Neuronal stem cell (in vitro differentiated cells): ENCODE data around the gene FAM217A.

Experiments
- DNase-seq: peaks from one replicate; pipeline ENCODE4 v3.0.0-alpha.2; 2013; ENCODE audit warnings: low spot score
- H2AFZ ChIP-seq: one replicate; pipeline ENCODE4 v1.6.1; 2013; ENCODE audit warnings: mild to moderate bottlenecking, low read length, inconsistent platforms
- H2AK5ac ChIP-seq: 2 replicates; pipeline ENCODE4 v1.6.1; 2013; ENCODE audit warnings: low read depth, mild to moderate bottlenecking, inconsistent platforms, low read length, moderate library complexity, mixed read lengths
- H2BK120ac ChIP-seq: 2 replicates; pipeline ENCODE4 v1.6.1; 2013; ENCODE audit warnings: low read depth, mild to moderate bottlenecking, inconsistent platforms, low read length, moderate library complexity, mixed read lengths
- H2BK12ac ChIP-seq: one replicate; pipeline ENCODE4 v1.6.1; 2013; ENCODE audit warnings: low read length, inconsistent platforms
- H2BK15ac ChIP-seq: 2 replicates; pipeline ENCODE4 v1.6.1; 2013; ENCODE audit warnings: mild to moderate bottlenecking, low read length, inconsistent platforms, mixed read lengths
- H2BK5ac ChIP-seq: one replicate; pipeline ENCODE4 v1.6.1; 2013; ENCODE audit warnings: inconsistent platforms, mild to moderate bottlenecking, low read length, moderate library complexity
- H3K14ac ChIP-seq: one replicate; pipeline ENCODE4 v1.6.1; 2013; ENCODE audit warnings: low read length, inconsistent platforms
- H3K18ac ChIP-seq: 2 replicates; pipeline ENCODE4 v1.6.1; 2013; ENCODE audit warnings: low read length, inconsistent platforms
- H3K23ac ChIP-seq: 2 replicates; pipeline ENCODE4 v1.6.1; 2013; ENCODE audit warnings: low read depth, mild to moderate bottlenecking, mixed read lengths, low read length, inconsistent platforms; ENCODE audit not compliant: poor library complexity
- H3K27ac ChIP-seq: replicated peaks from 3 replicates; pipeline ENCODE4 v1.5.1; 2013; ENCODE audit warnings: low read length, inconsistent platforms
- H3K27me3 ChIP-seq, 3 experiments: 2 replicates each; pipeline ENCODE4 v1.6.1; 2013; ENCODE audit warnings: low read length in 3 of 3, mild to moderate bottlenecking in 2 of 3, inconsistent platforms in 1 of 3, low read depth in 1 of 3, mixed read lengths in 1 of 3, moderate library complexity in 1 of 3; ENCODE audit not compliant: control insufficient read depth in 3 of 3, insufficient read depth in 3 of 3
- H3K36me3 ChIP-seq, 2 donors: replicated peaks in 1 of 2; 2 replicates each; pipeline ENCODE4 v1.6.1; 2013; ENCODE audit warnings: low read length in 2 of 2; ENCODE audit not compliant: control insufficient read depth in 2 of 2, insufficient read depth in 2 of 2
- H3K4ac ChIP-seq: 2 replicates; pipeline ENCODE4 v1.6.1; 2013; ENCODE audit warnings: inconsistent platforms, mild to moderate bottlenecking, low read length, moderate library complexity
- H3K4me1 ChIP-seq, 2 donors: 1 replicate in 1 of 2; 2 replicates in 1 of 2; pipeline ENCODE4 v1.6.1; 2013; ENCODE audit warnings: low read length in 2 of 2, low read depth in 1 of 2; ENCODE audit not compliant: control insufficient read depth in 2 of 2, insufficient read depth in 1 of 2
- H3K4me2 ChIP-seq: one replicate; pipeline ENCODE4 v1.6.1; 2013; ENCODE audit warnings: mild to moderate bottlenecking, low read length, inconsistent platforms; ENCODE audit not compliant: insufficient read depth, poor library complexity, severe bottlenecking
- H3K4me3 ChIP-seq, 2 donors: 2 replicates each; pipeline ENCODE4 v1.5.1; 2013; ENCODE audit warnings: low read length in 2 of 2, mild to moderate bottlenecking in 2 of 2, inconsistent platforms in 1 of 2, moderate library complexity in 1 of 2
- H3K79me1 ChIP-seq: one replicate; pipeline ENCODE4 v1.6.1; 2013; ENCODE audit warnings: low read depth, mild to moderate bottlenecking, inconsistent platforms, low read length, moderate library complexity
- H3K9ac ChIP-seq: one replicate; pipeline ENCODE4 v1.6.1; 2013; ENCODE audit warnings: mild to moderate bottlenecking, low read depth, low read length, inconsistent platforms; ENCODE audit not compliant: poor library complexity
- H3K9me3 ChIP-seq, 2 donors: replicated peaks in 1 of 2; 2 replicates each; pipeline versions ENCODE3 to v1.6.1; 2013; ENCODE audit warnings: low read length in 2 of 2, mild to moderate bottlenecking in 2 of 2, inconsistent platforms in 1 of 2, low read depth in 1 of 2, mixed read lengths in 1 of 2, moderate library complexity in 1 of 2; ENCODE audit not compliant: control insufficient read depth in 2 of 2, insufficient read depth in 1 of 2
- H4K8ac ChIP-seq: one replicate; pipeline ENCODE4 v1.6.1; 2013; ENCODE audit warnings: low read depth, mild to moderate bottlenecking, inconsistent platforms, low read length, moderate library complexity
- H4K91ac ChIP-seq: one replicate; pipeline ENCODE4 v1.6.1; 2013; ENCODE audit warnings: low read length, low read depth, mild to moderate bottlenecking, inconsistent platforms; ENCODE audit not compliant: poor library complexity
- WGBS, 2 donors: extraction: QIAGEN DNeasy Blood & Tissue Kit; methylation state at CpG; one replicate each; pipeline ENCODE4 v1.1.7; 2013; ENCODE audit warnings: missing lambda C conversion rate in 2 of 2, mixed read lengths in 1 of 2; ENCODE audit not compliant: insufficient read length in 2 of 2, insufficient replicate concordance in 1 of 2; ENCODE audit errors: extremely low coverage in 2 of 2; 5-methylcytosine and 5-hydroxymethylcytosine counted together

FAM217A gene

DNA sequence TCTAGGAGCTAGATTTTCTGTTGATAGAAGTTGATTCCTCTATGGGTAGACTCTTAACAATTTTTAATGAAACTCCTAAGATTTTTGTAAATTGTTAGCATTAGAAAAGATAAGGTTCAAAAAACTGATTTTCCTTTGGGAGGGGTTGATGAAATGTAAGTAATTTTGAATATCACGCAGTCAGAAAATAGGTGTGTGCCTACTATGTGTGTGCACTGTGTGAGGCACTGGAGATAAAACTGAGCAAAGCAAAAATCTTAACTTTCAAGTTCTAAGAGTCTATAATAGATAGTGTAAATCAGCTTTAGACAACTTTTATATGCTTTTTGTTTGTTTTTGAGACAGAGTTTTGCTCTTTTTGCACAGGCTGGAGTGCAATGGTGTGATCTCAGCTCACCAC, 53.3 kb downstream of the FAM217A start:
- Histone ChIP-seq H4K8ac (no peak overlapping the region), H2BK5ac (no peak overlapping the region), H3K79me1 (peaks cover 5% of the 10 kb centered on the region), H3K4me2 (no peak overlapping the region), H3K14ac (no peak overlapping the region), H2BK120ac (no peak overlapping the region), H3K18ac (no peak overlapping the region), H3K9ac (no peak overlapping the region), H3K36me3 (peaks cover 0 to 67% of the 10 kb centered on the region in 2 donors), H4K91ac (no peak overlapping the region), H3K23ac (no peak overlapping the region), H3K27ac (no peak overlapping the region), H3K27me3 (no peaks in the 10 kb centered on the region), H2AK5ac (no peak overlapping the region), H3K4me1 (peaks cover 1 to 7% of the 10 kb centered on the region in 2 donors), H3K4me3 (no peak overlapping the region), H2BK12ac (no peak overlapping the region), H3K4ac (no peak overlapping the region), H2BK15ac (no peak overlapping the region), H3K9me3 (peaks cover 0 to 4% of the 10 kb centered on the region in 2 donors), H2AFZ (no peak overlapping the region)
- WGBS, 2 donors = no CpG with 5 or more reads among the region's 1 CpG
- DNase-seq = no peak

DNA sequence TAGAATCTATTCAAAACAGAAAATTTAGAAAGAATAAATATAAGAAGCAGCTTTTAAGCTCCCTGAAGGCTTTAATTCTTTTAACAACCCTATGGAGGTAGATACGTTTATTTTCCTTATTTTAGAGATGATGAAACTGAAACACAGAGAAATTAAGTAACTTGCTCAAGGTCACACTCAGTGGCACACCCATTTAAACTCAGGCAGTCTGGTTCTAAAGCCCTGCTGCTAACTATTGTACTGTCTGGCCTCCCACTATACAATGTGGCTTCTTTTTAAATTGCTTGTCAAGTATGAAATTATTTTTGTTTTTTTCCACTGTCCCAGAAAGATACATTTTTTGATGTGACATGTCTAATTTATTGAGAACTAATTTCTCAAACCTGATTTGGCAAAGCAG, 55.7 kb downstream of the FAM217A start:
- Histone ChIP-seq H2BK15ac (no peak overlapping the region), H2AK5ac (no peak overlapping the region), H3K27me3 (no peaks in the 10 kb centered on the region), H3K27ac (no peak overlapping the region), H3K14ac (no peak overlapping the region), H2AFZ (no peak overlapping the region), H3K4ac (no peak overlapping the region), H2BK5ac (no peak overlapping the region), H3K9me3 (peaks cover 0 to 2% of the 10 kb centered on the region in 2 donors), H4K8ac (no peak overlapping the region), H2BK120ac (no peak overlapping the region), H4K91ac (no peak overlapping the region), H3K4me2 (no peak overlapping the region), H3K4me1 (peaks cover 1 to 15% of the 10 kb centered on the region in 2 donors), H2BK12ac (no peak overlapping the region), H3K4me3 (peak overlapping the region in 1 of 2 donors; percentile 83), H3K36me3 (peaks cover 0 to 45% of the 10 kb centered on the region in 2 donors), H3K79me1 (peaks cover 2% of the 10 kb centered on the region), H3K18ac (no peak overlapping the region), H3K9ac (no peak overlapping the region), H3K23ac (no peak overlapping the region)
- DNase-seq = no peak
- WGBS, 2 donors = no CpG with 5 or more reads among the region's 1 CpG

DNA sequence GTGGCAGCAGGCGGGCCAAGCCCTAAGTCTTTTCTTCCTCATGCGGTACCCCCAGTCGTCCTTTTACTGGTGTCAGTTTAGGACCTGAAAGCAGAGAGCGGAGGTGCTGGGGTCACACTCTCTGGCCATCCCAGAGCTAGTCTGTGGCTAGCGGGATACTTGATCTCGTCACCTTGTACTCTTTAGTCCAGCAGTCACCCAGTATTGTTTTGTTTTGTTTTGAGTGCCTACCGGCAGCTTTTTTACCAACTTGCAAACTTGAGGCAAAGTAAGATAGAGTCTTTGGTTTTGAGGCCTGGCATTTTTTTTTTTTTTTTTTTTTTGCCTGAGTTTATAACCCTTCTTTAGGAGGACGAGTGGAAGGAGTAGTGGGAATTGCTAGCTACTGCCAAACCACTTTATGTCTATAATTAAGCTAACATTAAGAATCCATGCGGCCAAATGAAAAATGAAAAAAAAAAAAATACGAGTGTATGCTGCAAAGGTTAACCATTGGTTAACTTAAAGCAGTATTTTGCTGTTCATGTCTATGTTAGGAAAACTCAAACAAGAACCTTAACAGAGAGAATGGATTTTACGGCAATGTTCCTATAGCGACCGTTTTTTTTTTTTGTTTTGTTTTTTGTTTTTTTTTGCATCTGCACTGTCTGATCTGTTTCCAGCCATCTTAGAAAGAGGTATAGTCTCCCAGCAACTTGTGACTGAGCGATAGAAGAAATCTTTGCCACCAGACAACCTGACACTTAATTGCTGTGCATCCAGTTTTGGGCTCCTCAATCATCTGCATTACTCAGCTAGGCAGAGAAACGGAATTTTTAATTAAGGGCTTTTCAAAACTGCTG, 56.9 kb downstream of the FAM217A start:
- Histone ChIP-seq H3K14ac (peak overlapping the region; percentile 25), H2BK5ac (peak overlapping the region; percentile 61), H3K18ac (peak overlapping the region; percentile 99), H3K4me2 (peak overlapping the region; percentile 57), H4K8ac (no peak overlapping the region), H3K4ac (no peak overlapping the region), H2AFZ (peak overlapping the region; percentile 85), H3K4me1 (peaks cover 1 to 15% of the 10 kb centered on the region in 2 donors), H2BK12ac (peak overlapping the region; percentile 58), H3K79me1 (peaks cover 4% of the 10 kb centered on the region), H3K23ac (peak overlapping the region; percentile 94), H3K27me3 (no peaks in the 10 kb centered on the region), H2BK15ac (peak overlapping the region; percentile 38), H3K4me3 (peak overlapping the region; percentile 83 to 91), H2BK120ac (no peak overlapping the region), H2AK5ac (peak overlapping the region; percentile 78), H3K36me3 (peaks cover 0 to 34% of the 10 kb centered on the region in 2 donors), H3K9me3 (no peaks in the 10 kb centered on the region), H4K91ac (no peak overlapping the region), H3K27ac (peak overlapping the region; percentile 92), H3K9ac (peak overlapping the region; percentile 92)
- no CpG with 5 or more reads among the region's 15 CpGs for WGBS, 2 donors
- DNase-seq = no peak

DNA sequence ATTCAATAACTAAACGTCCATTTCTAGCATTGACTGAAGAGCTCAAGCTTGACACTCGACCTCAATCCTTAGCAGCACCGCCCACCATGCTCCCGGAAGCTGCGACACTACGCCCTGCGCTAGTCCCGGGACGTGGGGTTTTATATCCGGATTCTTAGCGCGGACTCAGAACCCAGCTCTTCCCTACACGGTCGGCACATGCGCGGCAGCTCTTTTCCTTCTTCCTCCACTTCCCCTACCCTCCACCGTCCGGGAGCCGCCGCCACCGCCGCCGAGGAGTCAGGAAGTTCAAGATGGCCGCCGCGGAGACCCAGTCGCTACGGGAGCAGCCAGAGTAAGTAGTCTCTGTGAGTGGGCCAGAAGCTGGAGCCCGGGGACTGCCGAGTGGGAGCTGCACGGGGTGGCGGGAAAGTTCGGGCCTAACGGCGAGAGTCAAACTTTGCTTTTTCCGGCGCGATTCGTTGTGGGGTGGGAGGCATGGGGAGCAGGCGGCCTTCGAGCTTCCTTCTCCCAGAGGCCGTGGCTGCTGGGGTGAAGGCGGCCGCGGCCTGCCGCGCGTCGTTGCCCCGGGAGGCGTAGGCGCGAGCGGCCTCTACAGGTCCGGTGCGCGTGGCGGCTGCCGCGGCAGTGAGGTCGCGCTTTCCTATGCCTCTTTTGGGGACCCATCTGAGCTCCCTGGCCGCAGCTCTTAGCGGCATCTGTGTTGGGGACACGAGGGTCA, 57.6 kb downstream of the FAM217A start:
- no CpG with 5 or more reads among the region's 65 CpGs for WGBS, 2 donors
- H3K27ac ChIP-seq = peak overlapping the region; percentile 92
- H3K4me3 ChIP-seq = peak overlapping the region; percentile 83 to 91
- peak overlapping the region; percentile 61 for H2BK5ac ChIP-seq
- no peak overlapping the region for H2BK120ac ChIP-seq
- peaks cover 4% of the 10 kb centered on the region for H3K79me1 ChIP-seq
- no peak overlapping the region for H3K4ac ChIP-seq
- H2AFZ ChIP-seq = peak overlapping the region; percentile 85
- peaks cover 1 to 15% of the 10 kb centered on the region in 2 donors for H3K4me1 ChIP-seq
- H2AK5ac ChIP-seq = peak overlapping the region; percentile 78
- peak overlapping the region; percentile 99 for H3K18ac ChIP-seq
- peak overlapping the region; percentile 57 for H3K4me2 ChIP-seq
- H3K9me3 ChIP-seq = no peaks in the 10 kb centered on the region
- peak; percentile 87 for DNase-seq
- peak overlapping the region; percentile 25 for H3K14ac ChIP-seq
- H3K36me3 ChIP-seq = peaks cover 0 to 28% of the 10 kb centered on the region in 2 donors
- H2BK15ac ChIP-seq = peak overlapping the region; percentile 38
- H4K8ac ChIP-seq = no peak overlapping the region
- no peak overlapping the region for H4K91ac ChIP-seq
- peak overlapping the region; percentile 94 for H3K23ac ChIP-seq
- H2BK12ac ChIP-seq = peak overlapping the region; percentile 58
- H3K9ac ChIP-seq = peak overlapping the region; percentile 92
- H3K27me3 ChIP-seq = no peaks in the 10 kb centered on the region
